Stimulated activated naive CD8-positive, alpha-beta T cell treated with anti-CD3 and anti-CD28 coated beads, Interleukin-15, Interleukin-2, amounts not matched to agents 100 ng/mL and 50 ng/mL, for 24 hours (primary cell): ENCODE measurements around the gene MFSD2A.
"Not testable (repeated sequence)": the region's sequence is repeated elsewhere in the genome, so short reads cannot be mapped to it uniquely, and the experiment has no call there.

ENCODE experiments used
- H3K27ac Mint-ChIP-seq: one replicate; pipeline ENCODE4 v1.8.0; 2021; ENCODE audit warnings: mild to moderate bottlenecking, mixed read lengths
- H3K27me3 Mint-ChIP-seq: one replicate; pipeline ENCODE4 v1.8.0; 2021; ENCODE audit warnings: mixed read lengths
- H3K36me3 Mint-ChIP-seq: one replicate; pipeline ENCODE4 v1.8.0; 2021; ENCODE audit warnings: low read depth, mixed read lengths
- H3K4me1 Mint-ChIP-seq: one replicate; pipeline ENCODE4 v1.8.0; 2021; ENCODE audit warnings: low read depth, mixed read lengths
- H3K4me3 Mint-ChIP-seq: one replicate; pipeline ENCODE4 v1.8.0; 2021; ENCODE audit warnings: mild to moderate bottlenecking, mixed read lengths
- H3K9me3 Mint-ChIP-seq: one replicate; pipeline ENCODE4 v1.8.0; 2021; ENCODE audit warnings: mixed read lengths

MFSD2A gene

DNA sequence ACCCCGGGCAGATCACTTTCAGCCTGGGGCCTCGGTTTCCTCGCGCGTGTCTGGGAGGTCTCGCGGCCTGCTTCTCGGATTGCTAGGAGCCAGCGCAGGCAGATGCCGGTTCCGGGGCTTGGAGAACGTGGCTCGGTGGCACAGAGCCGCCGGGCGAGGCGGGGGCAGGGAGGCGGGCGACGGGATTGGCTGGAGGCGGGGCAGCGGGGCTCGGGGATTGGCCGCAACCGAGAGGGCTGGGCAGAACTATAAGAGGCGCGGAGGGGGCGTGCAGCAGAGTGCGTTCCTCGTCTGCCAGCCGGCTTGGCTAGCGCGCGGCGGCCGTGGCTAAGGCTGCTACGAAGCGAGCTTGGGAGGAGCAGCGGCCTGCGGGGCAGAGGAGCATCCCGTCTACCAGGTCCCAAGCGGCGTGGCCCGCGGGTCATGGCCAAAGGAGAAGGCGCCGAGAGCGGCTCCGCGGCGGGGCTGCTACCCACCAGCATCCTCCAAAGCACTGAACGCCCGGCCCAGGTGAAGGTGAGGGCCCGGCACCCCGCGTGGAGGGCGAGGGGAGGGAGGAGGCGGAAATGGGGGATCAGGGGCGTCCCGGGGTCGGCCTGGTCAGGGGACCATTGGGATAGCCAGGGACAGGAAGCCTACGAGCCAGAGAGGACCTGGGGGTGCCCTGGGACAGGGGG, at the start of gene MFSD2A:
Gene MFSD2A, plus strand, starts transcription at position 276 of the 677 bp plus-strand sequence. Its CDS starts 148 bp downstream, at position 424.
- H3K4me1 Mint-ChIP-seq = peaks cover 49% of the 10 kb centered on the region
- H3K27me3 Mint-ChIP-seq = no peaks in the 10 kb centered on the region
- peaks cover 32% of the 10 kb centered on the region for H3K36me3 Mint-ChIP-seq
- H3K9me3 Mint-ChIP-seq = no peaks in the 10 kb centered on the region
- H3K4me3 Mint-ChIP-seq = peak within 1 kb of the TSS; percentile 93
- H3K27ac Mint-ChIP-seq = peak within 1 kb of the TSS; percentile 90

DNA sequence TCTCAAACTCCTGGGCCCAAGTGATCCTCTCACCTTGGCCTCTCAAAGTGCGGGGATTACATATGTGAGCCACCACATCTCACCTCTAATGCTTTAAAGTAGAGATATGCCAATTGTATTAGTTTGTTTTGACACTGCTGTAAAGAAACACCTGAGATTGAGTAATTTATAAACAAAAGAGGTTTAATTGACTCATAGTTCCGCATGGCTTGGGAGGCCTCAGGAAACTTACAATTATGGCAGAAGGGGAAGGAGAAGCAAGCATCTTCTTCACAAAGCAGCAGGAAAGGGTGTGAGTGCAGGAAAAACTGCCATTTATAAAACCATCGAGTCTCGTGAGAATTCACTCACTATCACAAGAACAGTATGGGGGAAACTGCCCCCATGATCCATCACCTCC, 49.8 kb upstream of the MFSD2A start:
- peaks cover 65% of the 10 kb centered on the region for H3K27me3 Mint-ChIP-seq

DNA sequence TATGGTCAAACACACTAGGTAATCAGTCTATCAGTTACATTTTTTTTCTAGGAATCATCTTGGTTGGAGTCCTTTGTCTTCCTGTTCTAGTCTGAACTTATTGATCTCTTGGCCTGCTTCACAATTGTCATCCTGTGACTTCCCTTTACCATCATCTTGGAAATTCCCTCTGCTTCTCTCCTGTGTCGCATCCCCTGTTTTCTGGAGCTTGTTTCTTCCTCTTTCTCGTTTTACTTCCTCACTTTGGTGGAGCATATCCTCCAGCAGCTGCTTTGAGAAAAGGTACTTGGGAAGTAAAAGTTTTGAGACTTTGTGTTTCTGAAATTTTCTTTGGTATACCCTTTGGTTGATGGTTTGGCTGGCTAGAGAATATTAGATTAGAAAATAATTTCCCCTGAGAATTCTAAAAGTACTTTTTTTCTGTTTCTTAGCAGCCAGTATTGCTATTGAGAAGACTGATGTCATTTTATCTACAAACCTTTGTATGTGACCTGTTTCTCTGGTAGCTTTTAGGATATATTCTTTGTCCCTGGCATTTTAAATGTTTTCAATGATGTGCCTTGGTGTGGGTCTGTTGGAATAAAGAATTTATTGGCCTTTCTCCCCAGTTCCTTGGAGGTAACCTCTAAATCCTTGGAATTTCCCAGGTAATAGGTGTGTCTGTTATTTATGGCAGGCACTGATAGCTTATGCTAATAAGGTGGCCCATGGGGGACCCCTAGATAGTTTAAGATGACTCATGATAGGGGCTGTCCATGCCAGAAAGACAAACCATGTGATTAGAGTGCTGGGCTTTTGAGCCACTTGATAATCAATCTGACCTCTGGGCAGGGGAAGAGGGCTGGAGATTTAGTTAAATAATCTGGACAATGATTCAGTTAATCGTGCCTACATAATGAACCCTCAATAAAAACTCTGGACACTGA, 47.2 kb upstream of the MFSD2A start:
- Mint-ChIP-seq H3K27ac (peak overlapping the region; percentile 38), H3K9me3 (peaks cover 5% of the 10 kb centered on the region), H3K36me3 (peaks cover 14% of the 10 kb centered on the region), H3K27me3 (peaks cover 58% of the 10 kb centered on the region), H3K4me3 (no peak overlapping the region), H3K4me1 (peaks cover 3% of the 10 kb centered on the region)

More for the DNA sequence above, 49.8 kb upstream of the MFSD2A start:
- Mint-ChIP-seq H3K36me3 (peaks cover 14% of the 10 kb centered on the region), H3K4me1 (peaks cover 3% of the 10 kb centered on the region), H3K27ac (no peak overlapping the region), H3K9me3 (peaks cover 5% of the 10 kb centered on the region), H3K4me3 (no peak overlapping the region)

DNA sequence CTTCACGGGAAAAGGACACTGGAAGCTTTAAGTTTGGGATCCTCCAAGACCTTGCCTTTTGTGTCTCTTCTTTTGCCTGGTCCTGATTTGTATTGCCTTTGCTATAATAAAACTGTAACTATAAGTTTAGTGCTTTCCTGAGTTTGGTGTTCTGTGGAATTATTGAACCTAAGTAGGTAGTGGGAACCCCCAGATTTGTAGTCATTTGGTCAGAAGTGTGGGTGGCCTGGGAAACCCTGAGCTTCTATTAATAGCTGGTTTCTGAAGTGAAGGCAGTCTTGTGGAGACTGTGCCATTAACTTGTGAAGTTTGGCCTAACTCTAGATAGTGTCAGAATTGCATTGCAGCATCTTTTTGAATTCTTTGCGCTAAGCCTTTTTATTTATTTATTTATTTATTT, 46.4 kb upstream of the MFSD2A start:
- Mint-ChIP-seq H3K4me1 (peaks cover 3% of the 10 kb centered on the region), H3K9me3 (peaks cover 5% of the 10 kb centered on the region), H3K4me3 (no peak overlapping the region), H3K27me3 (peaks cover 50% of the 10 kb centered on the region), H3K27ac (no peak overlapping the region), H3K36me3 (peaks cover 14% of the 10 kb centered on the region)

DNA sequence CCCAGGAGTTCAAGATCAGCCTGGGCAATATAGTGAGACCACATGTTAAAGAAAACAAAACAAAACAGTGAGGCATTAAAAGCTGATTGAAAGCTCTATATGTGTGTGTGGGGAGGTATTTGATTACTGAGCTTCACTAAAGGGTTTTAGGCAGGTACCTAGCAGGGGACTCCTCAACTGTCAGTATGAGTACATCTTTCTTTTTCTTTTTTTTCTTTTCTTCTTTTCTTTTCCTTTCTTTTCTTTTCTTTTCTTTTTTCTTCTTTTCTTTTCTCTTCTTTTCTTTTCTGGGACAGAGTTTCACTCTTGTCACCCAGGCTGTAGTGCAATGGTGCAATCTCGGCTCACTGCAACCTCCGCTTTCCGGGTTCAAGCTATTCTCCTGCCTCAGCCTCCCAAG, 44.7 kb upstream of the MFSD2A start:
- Mint-ChIP-seq H3K36me3 (peaks cover 14% of the 10 kb centered on the region), H3K4me1 (peaks cover 3% of the 10 kb centered on the region), H3K27me3 (peaks cover 37% of the 10 kb centered on the region), H3K4me3 (no peak overlapping the region), H3K27ac (no peak overlapping the region), H3K9me3 (peaks cover 5% of the 10 kb centered on the region)

DNA sequence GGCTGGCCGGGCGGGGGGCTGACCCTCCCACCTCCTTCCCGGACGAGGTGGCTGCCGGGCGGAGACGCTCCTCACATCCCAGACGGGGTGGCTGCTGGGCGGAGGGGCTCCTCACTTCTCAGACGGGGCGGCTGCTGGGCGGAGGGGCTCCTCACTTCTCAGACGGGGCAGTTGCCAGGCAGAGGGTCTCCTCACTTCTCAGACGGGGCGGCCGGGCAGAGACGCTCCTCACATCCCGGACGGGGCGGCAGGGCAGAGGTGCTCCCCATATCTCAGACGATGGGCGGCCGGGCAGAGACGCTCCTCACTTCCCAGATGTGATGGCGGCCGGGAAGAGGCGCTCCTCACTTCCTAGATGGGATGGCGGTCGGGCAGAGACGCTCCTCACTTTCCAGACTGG, 41.8 kb upstream of the MFSD2A start:
- H3K4me3 Mint-ChIP-seq, H3K4me1 Mint-ChIP-seq, H3K27ac Mint-ChIP-seq, H3K9me3 Mint-ChIP-seq, H3K36me3 Mint-ChIP-seq: not testable (repeated sequence)
- peaks cover 19% of the 10 kb centered on the region for H3K27me3 Mint-ChIP-seq

DNA sequence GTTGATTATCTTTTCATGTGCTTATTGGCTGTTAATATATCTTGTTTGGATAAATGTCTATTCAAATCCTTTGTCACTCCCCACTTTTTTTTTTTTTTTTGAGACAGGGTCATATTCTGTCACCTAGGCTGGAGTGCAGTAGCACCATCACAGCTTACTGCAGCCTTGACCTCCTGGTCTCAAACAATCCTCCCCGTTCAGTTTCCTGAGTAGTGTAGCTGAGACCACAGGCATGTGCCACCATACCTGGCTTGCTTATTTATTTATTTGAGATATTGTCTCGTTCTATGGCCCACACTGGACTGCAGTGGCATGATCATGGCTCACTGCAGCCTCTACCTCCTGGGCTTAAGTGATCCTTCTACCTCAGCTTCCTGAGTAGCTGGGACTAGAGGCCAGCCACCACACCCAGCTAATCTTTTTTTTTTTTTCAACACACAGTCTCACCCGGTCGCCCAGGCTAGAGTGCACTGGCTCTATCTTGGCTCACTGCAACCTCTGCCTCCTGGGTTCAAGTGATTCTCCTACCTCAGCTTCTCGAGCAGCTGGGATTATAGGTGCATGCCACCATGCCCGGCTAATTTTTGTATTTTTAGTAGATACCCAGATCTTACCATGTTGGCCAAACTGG, 39.3 kb upstream of the MFSD2A start:
- no peaks in the 10 kb centered on the region for H3K36me3 Mint-ChIP-seq
- H3K9me3 Mint-ChIP-seq = no peaks in the 10 kb centered on the region
- H3K4me1 Mint-ChIP-seq = peaks cover 4% of the 10 kb centered on the region
- H3K27ac Mint-ChIP-seq = no peak overlapping the region
- H3K4me3 Mint-ChIP-seq = no peak overlapping the region
- peaks cover 3% of the 10 kb centered on the region for H3K27me3 Mint-ChIP-seq

DNA sequence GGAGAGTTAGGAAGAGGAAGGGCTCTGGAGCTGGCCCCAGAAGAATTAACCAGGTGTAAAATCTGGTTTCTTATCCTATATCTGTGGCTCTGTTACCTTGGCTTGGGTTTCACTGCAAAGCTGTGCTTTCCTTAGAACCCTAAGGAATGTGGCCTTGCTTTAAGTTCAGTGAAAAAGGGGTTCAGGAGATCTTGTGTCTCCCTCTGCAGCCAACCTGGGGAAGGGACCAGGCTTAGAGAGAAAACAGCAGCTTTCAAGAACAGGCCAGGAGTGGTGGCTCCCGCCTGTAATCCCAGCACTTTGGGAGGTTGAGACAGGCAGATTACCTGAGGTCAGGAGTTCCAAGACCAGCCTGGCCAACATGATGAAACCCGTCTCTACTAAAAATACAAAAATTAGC, 37.1 kb upstream of the MFSD2A start:
- H3K36me3 Mint-ChIP-seq = no peaks in the 10 kb centered on the region
- peaks cover 4% of the 10 kb centered on the region for H3K4me1 Mint-ChIP-seq
- no peak overlapping the region for H3K4me3 Mint-ChIP-seq

DNA sequence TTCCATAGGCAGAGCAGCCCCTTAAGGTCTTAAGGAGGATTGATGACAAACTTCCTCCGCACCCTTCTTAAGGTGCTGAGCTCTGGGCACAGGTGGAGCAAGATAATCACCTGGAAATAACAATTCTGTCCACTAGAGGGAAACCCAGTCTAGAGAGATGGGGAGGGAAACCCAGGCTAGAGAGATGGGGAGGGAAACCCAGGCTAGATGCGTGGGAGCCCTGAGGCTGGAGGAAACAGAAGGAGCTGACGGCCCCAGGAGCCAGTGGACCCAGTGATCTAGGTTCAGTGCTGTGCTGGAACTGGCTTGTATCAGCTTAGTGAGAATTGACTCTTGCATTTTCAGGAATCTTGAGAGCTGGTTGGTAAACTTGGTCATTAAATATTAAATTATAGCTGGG, 35.4 kb upstream of the MFSD2A start:
- Mint-ChIP-seq H3K4me1 (peaks cover 4% of the 10 kb centered on the region), H3K27ac (no peak overlapping the region), H3K4me3 (no peak overlapping the region), H3K27me3 (no peaks in the 10 kb centered on the region), H3K36me3 (no peaks in the 10 kb centered on the region), H3K9me3 (no peaks in the 10 kb centered on the region)

More for the DNA sequence above, 37.1 kb upstream of the MFSD2A start:
- no peak overlapping the region for H3K27ac Mint-ChIP-seq
- H3K27me3 Mint-ChIP-seq = no peaks in the 10 kb centered on the region
- H3K9me3 Mint-ChIP-seq = no peaks in the 10 kb centered on the region

DNA sequence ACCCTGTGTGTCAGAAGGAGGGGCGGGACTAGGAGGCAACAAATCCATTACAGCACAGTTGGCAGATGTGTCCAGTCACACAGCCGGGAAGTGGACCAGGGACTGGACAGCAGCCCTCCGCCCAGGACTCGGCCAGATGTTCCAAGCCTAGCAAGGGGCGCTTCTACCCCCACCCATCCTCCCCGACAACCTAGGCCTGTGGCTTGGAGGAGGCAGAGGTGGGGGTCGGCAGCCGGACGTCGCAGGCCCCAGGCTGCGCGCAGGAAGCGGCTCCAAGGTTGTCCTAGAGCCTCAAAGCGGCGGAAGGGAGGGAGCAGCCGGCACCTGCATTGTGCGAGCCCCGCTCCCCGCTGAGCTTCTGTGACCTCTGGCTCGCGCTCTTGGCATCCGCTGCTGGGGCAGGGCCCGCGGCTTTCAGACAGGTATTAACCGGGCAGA, 32.7 kb upstream of the MFSD2A start:
- Mint-ChIP-seq H3K36me3 (no peaks in the 10 kb centered on the region), H3K4me3 (no peak overlapping the region), H3K9me3 (no peaks in the 10 kb centered on the region), H3K4me1 (peaks cover 4% of the 10 kb centered on the region), H3K27me3 (no peaks in the 10 kb centered on the region), H3K27ac (no peak overlapping the region)

DNA sequence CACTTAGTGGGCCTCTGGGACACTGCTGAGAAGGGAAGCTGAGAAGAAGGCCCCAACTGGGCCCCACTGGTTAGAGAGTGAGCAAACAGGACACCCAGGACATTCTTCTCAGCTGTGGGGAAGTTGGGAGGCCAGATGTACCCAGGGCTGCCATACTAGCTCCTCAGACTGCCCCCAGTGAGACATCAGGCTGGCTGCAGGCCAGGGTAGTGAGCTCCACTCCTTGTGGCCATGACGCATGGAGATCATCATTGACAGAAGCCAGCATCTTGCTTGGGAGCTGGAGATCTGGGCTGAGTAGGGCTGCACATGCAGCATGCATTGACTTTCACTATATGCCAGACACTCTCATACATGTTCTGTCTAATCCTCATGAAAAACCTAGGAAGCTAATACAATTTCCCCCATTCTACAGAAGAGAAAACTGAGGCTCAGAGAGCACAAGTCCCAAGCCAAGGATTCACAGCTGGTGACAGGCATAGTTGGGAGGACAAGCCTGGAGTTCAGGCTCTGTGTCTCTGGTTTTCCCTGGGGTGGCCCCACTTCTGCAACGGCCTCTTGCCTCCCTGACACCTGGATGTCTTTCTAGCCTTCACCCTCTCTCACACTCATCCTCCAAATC, 29.1 kb upstream of the MFSD2A start:
- Mint-ChIP-seq H3K4me3 (no peak overlapping the region), H3K36me3 (no peaks in the 10 kb centered on the region), H3K27ac (no peak overlapping the region), H3K4me1 (no peaks in the 10 kb centered on the region), H3K27me3 (no peaks in the 10 kb centered on the region), H3K9me3 (no peaks in the 10 kb centered on the region)

DNA sequence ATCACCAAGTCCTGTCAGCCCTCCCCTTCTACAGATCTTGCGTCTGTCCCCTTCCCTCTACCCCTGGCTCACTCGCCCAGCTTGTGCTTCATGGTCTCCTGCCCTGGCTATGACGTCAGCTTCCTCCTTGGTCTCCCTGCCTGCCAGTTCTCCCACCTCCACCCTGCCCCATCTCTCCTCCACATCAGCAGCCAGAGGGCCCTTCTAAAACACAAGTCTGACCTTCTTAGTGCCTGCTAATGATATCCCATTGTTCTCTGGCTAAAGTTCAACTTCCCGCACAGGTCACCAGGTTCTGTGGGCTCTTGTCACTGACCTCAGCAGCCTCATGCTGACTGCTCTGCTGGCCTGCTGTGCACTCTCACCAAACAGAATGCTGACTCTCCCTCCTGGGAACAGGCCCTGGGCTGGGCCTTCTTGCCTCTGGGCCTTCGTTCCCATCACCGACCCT, 28.6 kb upstream of the MFSD2A start:
- Mint-ChIP-seq H3K27me3 (no peaks in the 10 kb centered on the region), H3K4me1 (no peaks in the 10 kb centered on the region), H3K27ac (no peak overlapping the region), H3K4me3 (no peak overlapping the region), H3K36me3 (no peaks in the 10 kb centered on the region), H3K9me3 (no peaks in the 10 kb centered on the region)

DNA sequence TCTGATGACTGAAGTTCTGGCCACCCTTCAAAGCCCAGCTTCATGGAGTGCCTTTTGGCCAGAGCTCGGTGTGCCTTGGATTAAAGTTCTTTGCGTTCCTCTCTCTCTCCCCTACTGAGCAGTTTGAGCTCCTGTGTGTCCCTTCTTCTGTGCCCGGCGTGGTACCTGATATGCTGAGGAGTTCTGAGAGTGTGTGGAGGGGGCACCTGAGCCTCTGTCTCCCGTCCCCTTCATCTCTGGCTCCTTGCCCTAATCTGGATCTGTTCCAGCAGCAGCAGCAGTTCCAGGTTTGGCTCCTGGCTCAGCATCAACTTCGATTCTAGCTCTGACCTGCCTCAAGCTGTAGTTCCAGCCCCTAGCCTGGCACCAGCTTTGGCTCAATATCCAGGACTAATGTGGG, 28.1 kb upstream of the MFSD2A start:
- Mint-ChIP-seq H3K36me3 (no peaks in the 10 kb centered on the region), H3K27me3 (no peaks in the 10 kb centered on the region), H3K4me3 (no peak overlapping the region), H3K27ac (no peak overlapping the region), H3K9me3 (no peaks in the 10 kb centered on the region), H3K4me1 (no peaks in the 10 kb centered on the region)

DNA sequence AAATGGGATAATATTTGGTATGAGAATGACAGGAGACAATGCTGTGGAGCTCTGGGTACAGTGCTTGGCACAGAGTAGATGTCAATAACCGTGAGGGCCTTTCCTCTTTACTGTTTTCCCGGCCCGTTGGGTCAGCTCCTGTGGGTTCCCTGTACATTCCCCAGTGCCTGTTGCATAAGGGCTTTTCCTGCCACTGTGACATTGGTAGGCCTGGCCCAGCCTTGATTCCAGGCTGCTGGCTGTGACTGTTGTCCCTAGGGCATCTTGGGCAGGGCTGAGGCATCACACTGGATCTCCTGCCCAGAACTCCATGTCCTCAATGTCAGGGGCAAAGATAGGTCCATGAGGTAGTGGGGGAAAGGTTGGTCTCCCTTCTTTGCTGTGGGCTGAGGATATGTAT, 27.4 kb upstream of the MFSD2A start:
- no peaks in the 10 kb centered on the region for H3K36me3 Mint-ChIP-seq
- no peak overlapping the region for H3K4me3 Mint-ChIP-seq
- no peaks in the 10 kb centered on the region for H3K4me1 Mint-ChIP-seq
- H3K27me3 Mint-ChIP-seq = no peaks in the 10 kb centered on the region
- no peaks in the 10 kb centered on the region for H3K9me3 Mint-ChIP-seq
- no peak overlapping the region for H3K27ac Mint-ChIP-seq
